ENCODE results near the gene TTLL12. TPM values are rescaled to one million over a fixed set of nuclear protein-coding genes. Genes with fewer than 3 reads are reported as not detected.

TTLL12 gene
- total RNA-seq, 2 donors from 2014 or later = 23.6 to 79.0 TPM

- H3K4me3 Mint-ChIP-seq = no peak overlapping the region
Measured at GRCh38 chr22:43181321-43182076, 5.4 kb downstream of the TTLL12 start.

GRCh38 chr22:43180670-43181069 lies 6.3 kb downstream of the TTLL12 start:
- no peak overlapping the region for H3K4me3 Mint-ChIP-seq
- ATAC-seq = no peak
- no peak for DNase-seq (ENCODE audit: low spot score)
- H3K4me1 Mint-ChIP-seq (ENCODE audit: low read depth in 2 of 2) = peaks cover 4 to 7% of the 10 kb centered on the region in 2 donors
- no peaks in the 10 kb centered on the region for H3K36me3 Mint-ChIP-seq
- H3K27me3 Mint-ChIP-seq = no peaks in the 10 kb centered on the region
- H3K27ac Mint-ChIP-seq = no peak overlapping the region
- no peaks in the 10 kb centered on the region for H3K9me3 Mint-ChIP-seq

More at GRCh38 chr22:43181321-43182076, 5.4 kb downstream of the TTLL12 start:
- Mint-ChIP-seq H3K4me1 (ENCODE audit: low read depth in 2 of 2) (peaks cover 4% of the 10 kb centered on the region in 2 donors), H3K36me3 (no peaks in the 10 kb centered on the region), H3K27me3 (no peaks in the 10 kb centered on the region), H3K9me3 (no peaks in the 10 kb centered on the region), H3K27ac (no peak overlapping the region)
- no peak for ATAC-seq
- DNase-seq (ENCODE audit: low spot score) = no peak

GRCh38 chr22:43179911-43180195 lies 7.1 kb downstream of the TTLL12 start:
- Mint-ChIP-seq H3K36me3 (no peaks in the 10 kb centered on the region), H3K4me1 (ENCODE audit: low read depth in 2 of 2) (peaks cover 4 to 7% of the 10 kb centered on the region in 2 donors), H3K27me3 (no peaks in the 10 kb centered on the region), H3K27ac (no peak overlapping the region), H3K9me3 (no peaks in the 10 kb centered on the region), H3K4me3 (no peak overlapping the region)
- DNase-seq (ENCODE audit: low spot score) (no peak), ATAC-seq (no peak)

GRCh38 chr22:43179146-43179910 lies 7.6 kb downstream of the TTLL12 start:
- Mint-ChIP-seq H3K27ac (no peak overlapping the region), H3K36me3 (no peaks in the 10 kb centered on the region), H3K27me3 (no peaks in the 10 kb centered on the region), H3K9me3 (no peaks in the 10 kb centered on the region), H3K4me3 (no peak overlapping the region), H3K4me1 (ENCODE audit: low read depth in 2 of 2) (peaks cover 4 to 6% of the 10 kb centered on the region in 2 donors)
- ATAC-seq (no peak), DNase-seq (ENCODE audit: low spot score) (no peak)

GRCh38 chr22:43177479-43177878 lies 9.5 kb downstream of the TTLL12 start:
- H3K27ac Mint-ChIP-seq = no peak overlapping the region
- no peak overlapping the region for H3K4me3 Mint-ChIP-seq
- peaks cover 0 to 3% of the 10 kb centered on the region in 2 donors for H3K4me1 Mint-ChIP-seq (ENCODE audit: low read depth in 2 of 2)
- no peak for DNase-seq (ENCODE audit: low spot score)
- H3K36me3 Mint-ChIP-seq = no peaks in the 10 kb centered on the region
- ATAC-seq = no peak
- no peaks in the 10 kb centered on the region for H3K27me3 Mint-ChIP-seq
- H3K9me3 Mint-ChIP-seq = no peaks in the 10 kb centered on the region

GRCh38 chr22:43176090-43176489 lies 10.8 kb downstream of the TTLL12 start:
- Mint-ChIP-seq H3K9me3 (no peaks in the 10 kb centered on the region), H3K4me3 (no peak overlapping the region), H3K27ac (no peak overlapping the region), H3K4me1 (ENCODE audit: low read depth in 2 of 2) (peaks cover 0 to 4% of the 10 kb centered on the region in 2 donors), H3K27me3 (no peaks in the 10 kb centered on the region), H3K36me3 (no peaks in the 10 kb centered on the region)
- DNase-seq (ENCODE audit: low spot score) = no peak
- ATAC-seq = no peak

- H3K27ac Mint-ChIP-seq = no peak overlapping the region
- H3K9me3 Mint-ChIP-seq = no peaks in the 10 kb centered on the region
- H3K36me3 Mint-ChIP-seq = no peaks in the 10 kb centered on the region
- no peak for DNase-seq (ENCODE audit: low spot score)
- H3K27me3 Mint-ChIP-seq = no peaks in the 10 kb centered on the region
- no peak for ATAC-seq
- H3K4me1 Mint-ChIP-seq (ENCODE audit: low read depth in 2 of 2) = peaks cover 0 to 12% of the 10 kb centered on the region in 2 donors
- no peak overlapping the region for H3K4me3 Mint-ChIP-seq
Measured at GRCh38 chr22:43174941-43175531, 11.9 kb downstream of the TTLL12 start.

- H3K36me3 Mint-ChIP-seq = no peaks in the 10 kb centered on the region
- no peaks in the 10 kb centered on the region for H3K27me3 Mint-ChIP-seq
- no peak overlapping the region for H3K4me3 Mint-ChIP-seq
- ATAC-seq = no peak
- no peak overlapping the region for H3K27ac Mint-ChIP-seq
- DNase-seq (ENCODE audit: low spot score) = no peak
- H3K9me3 Mint-ChIP-seq = no peaks in the 10 kb centered on the region
- H3K4me1 Mint-ChIP-seq (ENCODE audit: low read depth in 2 of 2) = peaks cover 0 to 12% of the 10 kb centered on the region in 2 donors
Measured at GRCh38 chr22:43173976-43174720, 12.8 kb downstream of the TTLL12 start.

GRCh38 chr22:43173566-43173965 lies 13.4 kb downstream of the TTLL12 start:
- Mint-ChIP-seq H3K27ac (no peak overlapping the region), H3K9me3 (no peaks in the 10 kb centered on the region), H3K27me3 (no peaks in the 10 kb centered on the region), H3K4me3 (no peak overlapping the region), H3K36me3 (no peaks in the 10 kb centered on the region), H3K4me1 (ENCODE audit: low read depth in 2 of 2) (peaks cover 0 to 15% of the 10 kb centered on the region in 2 donors)
- peak in 1 of 2 donors; percentile 26 for ATAC-seq
- no peak for DNase-seq (ENCODE audit: low spot score)

GRCh38 chr22:43172191-43172590 lies 14.7 kb downstream of the TTLL12 start:
- Mint-ChIP-seq H3K4me1 (ENCODE audit: low read depth in 2 of 2) (peaks cover 0 to 19% of the 10 kb centered on the region in 2 donors), H3K4me3 (no peak overlapping the region), H3K27ac (no peak overlapping the region), H3K36me3 (no peaks in the 10 kb centered on the region), H3K27me3 (no peaks in the 10 kb centered on the region), H3K9me3 (no peaks in the 10 kb centered on the region)
- ATAC-seq (no peak), DNase-seq (ENCODE audit: low spot score) (no peak)

GRCh38 chr22:43171607-43172006 lies 15.3 kb downstream of the TTLL12 start:
- Mint-ChIP-seq H3K27me3 (no peaks in the 10 kb centered on the region), H3K4me1 (ENCODE audit: low read depth in 2 of 2) (peaks cover 0 to 19% of the 10 kb centered on the region in 2 donors), H3K36me3 (no peaks in the 10 kb centered on the region), H3K9me3 (no peaks in the 10 kb centered on the region), H3K4me3 (no peak overlapping the region), H3K27ac (no peak overlapping the region)
- DNase-seq (ENCODE audit: low spot score) (no peak), ATAC-seq (no peak)

- Mint-ChIP-seq H3K36me3 (no peaks in the 10 kb centered on the region), H3K27me3 (no peaks in the 10 kb centered on the region), H3K27ac (no peak overlapping the region), H3K4me3 (no peak overlapping the region), H3K9me3 (no peaks in the 10 kb centered on the region), H3K4me1 (ENCODE audit: low read depth in 2 of 2) (peaks cover 0 to 17% of the 10 kb centered on the region in 2 donors)
- ATAC-seq (peak; percentile 15 to 37), DNase-seq (ENCODE audit: low spot score) (no peak)
Measured at GRCh38 chr22:43171019-43171491, 15.9 kb downstream of the TTLL12 start.

GRCh38 chr22:43170131-43170480 lies 16.8 kb downstream of the TTLL12 start:
- Mint-ChIP-seq H3K4me3 (no peak overlapping the region), H3K9me3 (no peaks in the 10 kb centered on the region), H3K27ac (no peak overlapping the region), H3K4me1 (ENCODE audit: low read depth in 2 of 2) (peaks cover 0 to 16% of the 10 kb centered on the region in 2 donors), H3K36me3 (no peaks in the 10 kb centered on the region), H3K27me3 (no peaks in the 10 kb centered on the region)
- DNase-seq (ENCODE audit: low spot score) = no peak
- ATAC-seq = no peak
